Measurements from ENCODE around the gene ZG16B.

DNA sequence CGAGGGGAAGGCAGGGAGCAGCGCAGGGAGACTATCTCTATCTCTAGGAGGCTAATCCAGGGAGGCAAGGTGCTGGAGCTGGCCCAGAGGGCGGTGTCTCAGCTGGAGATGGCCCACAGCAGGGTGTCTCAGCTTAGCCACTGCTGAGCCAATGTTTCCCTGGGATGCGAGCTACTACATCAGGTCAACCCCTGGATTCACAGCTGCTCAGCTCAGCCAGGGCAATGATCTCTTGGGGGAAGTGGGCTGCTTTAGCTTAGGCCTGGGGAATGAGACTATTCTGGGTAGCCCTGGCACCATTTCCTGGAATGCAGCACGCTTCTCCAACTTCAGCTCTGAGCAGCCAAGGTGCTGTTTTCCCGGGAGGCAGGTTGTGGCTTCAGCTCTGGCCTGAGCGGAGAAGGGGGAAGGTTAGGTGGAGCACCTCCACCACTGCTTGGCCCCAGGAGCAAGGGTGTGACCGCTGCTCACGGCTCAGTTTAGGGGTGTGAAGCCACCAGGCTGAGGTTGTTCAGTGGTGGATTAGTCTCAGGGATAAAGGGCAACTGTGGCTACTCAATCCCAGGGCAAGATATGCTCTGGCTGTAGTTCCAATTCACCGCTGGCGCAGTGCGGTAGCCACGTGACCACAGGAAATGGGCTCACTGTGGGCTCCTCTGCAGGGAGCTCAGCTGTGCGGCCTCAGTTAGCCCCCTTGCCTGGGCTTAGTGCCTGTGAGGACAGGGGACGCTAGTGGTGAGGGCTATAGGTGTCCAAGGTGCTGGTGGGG lies 18.2 kb upstream of the ZG16B start:
- TF ChIP-seq, protein P1, sequence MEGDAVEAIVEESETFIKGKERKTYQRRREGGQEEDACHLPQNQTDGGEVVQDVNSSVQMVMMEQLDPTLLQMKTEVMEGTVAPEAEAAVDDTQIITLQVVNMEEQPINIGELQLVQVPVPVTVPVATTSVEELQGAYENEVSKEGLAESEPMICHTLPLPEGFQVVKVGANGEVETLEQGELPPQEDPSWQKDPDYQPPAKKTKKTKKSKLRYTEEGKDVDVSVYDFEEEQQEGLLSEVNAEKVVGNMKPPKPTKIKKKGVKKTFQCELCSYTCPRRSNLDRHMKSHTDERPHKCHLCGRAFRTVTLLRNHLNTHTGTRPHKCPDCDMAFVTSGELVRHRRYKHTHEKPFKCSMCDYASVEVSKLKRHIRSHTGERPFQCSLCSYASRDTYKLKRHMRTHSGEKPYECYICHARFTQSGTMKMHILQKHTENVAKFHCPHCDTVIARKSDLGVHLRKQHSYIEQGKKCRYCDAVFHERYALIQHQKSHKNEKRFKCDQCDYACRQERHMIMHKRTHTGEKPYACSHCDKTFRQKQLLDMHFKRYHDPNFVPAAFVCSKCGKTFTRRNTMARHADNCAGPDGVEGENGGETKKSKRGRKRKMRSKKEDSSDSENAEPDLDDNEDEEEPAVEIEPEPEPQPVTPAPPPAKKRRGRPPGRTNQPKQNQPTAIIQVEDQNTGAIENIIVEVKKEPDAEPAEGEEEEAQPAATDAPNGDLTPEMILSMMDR (IDR thresholded peaks at IDR 0.05; ENCODE audit: low read depth, low read length, poor library complexity, severe bottlenecking) = no peak
- TF ChIP-seq EZH2phosphoT487 (IDR thresholded peaks at IDR 0.05; ENCODE audit: borderline replicate concordance, low read length) = no peak
